T-cell (primary cell): Measurements from ENCODE around the gene SPOCK2. TPM values are rescaled to one million over a fixed set of nuclear protein-coding genes. Genes with fewer than 3 reads are reported as not detected.
"Not testable (repeated sequence)": the region's sequence is repeated elsewhere in the genome, so short reads cannot be mapped to it uniquely, and the experiment has no call there.

Experiments
- ATAC-seq, 4 experiments: fragments of 200-7000 bp in 3 of 4; fragments of 150-1000 bp in 1 of 4; cut with Tn5 transposase; replicated peaks in 1 of 4; 1 replicate in 3 of 4; 2 replicates in 1 of 4; pipeline ENCODE4 v1.10.0; 2021; ENCODE audit warnings: moderate library complexity in 3 of 4, mild to moderate bottlenecking in 2 of 4, moderate number of reproducible peaks in 1 of 4
- CTCF ChIA-PET, 2 donors: fragments of 300-600 bp; sonication (Branson Sonifier 250); formaldehyde crosslinking; loops; one replicate each; lab custom pipeline; 2022; ENCODE audit warnings: antibody characterized with exemption in 2 of 2; lab: Charles Lee
- POLR2A ChIA-PET, 2 donors: fragments of 300-600 bp; sonication (Branson Sonifier 250); formaldehyde crosslinking; loops; one replicate each; lab custom pipeline; 2022; ENCODE audit warnings: antibody characterized with exemption in 2 of 2; lab: Charles Lee
- DNase-seq, 35 experiments: peaks; one replicate each; pipeline versions ENCODE4 v3.0.0 to v3.0.0-alpha.2; 2013 to 2023
- H3K27ac ChIP-seq: one replicate; pipeline ENCODE4 v1.5.1; 2013; ENCODE audit warnings: low read length
- H3K27me3 ChIP-seq, 2 experiments: replicated peaks in 1 of 2; 1 replicate in 1 of 2; 2 replicates in 1 of 2; pipeline versions ENCODE4 v1.6.1 to v1.7.0; 2013; ENCODE audit warnings: low read length in 1 of 2, mixed read lengths in 1 of 2; ENCODE audit not compliant: control insufficient read depth in 2 of 2, insufficient read depth in 2 of 2; ENCODE audit errors: extremely low read depth in 1 of 2
- H3K36me3 ChIP-seq, 2 donors: 1 replicate in 1 of 2; 2 replicates in 1 of 2; pipeline versions ENCODE4 v1.6.1 to v1.7.0; 2013; ENCODE audit warnings: low read length in 1 of 2; ENCODE audit not compliant: control insufficient read depth in 2 of 2, insufficient read depth in 1 of 2; ENCODE audit errors: extremely low read depth in 1 of 2
- H3K4me1 ChIP-seq, 2 experiments: 1 replicate in 1 of 2; 2 replicates in 1 of 2; pipeline versions ENCODE4 v1.6.1 to v1.7.0; 2013; ENCODE audit warnings: low read length in 2 of 2, mixed read lengths in 1 of 2; ENCODE audit not compliant: insufficient read depth in 2 of 2, control insufficient read depth in 1 of 2; ENCODE audit errors: extremely low read depth in 1 of 2
- H3K4me3 ChIP-seq, 2 donors: 1 replicate in 1 of 2; 2 replicates in 1 of 2; pipeline versions ENCODE4 v1.5.1 to v1.7.0; 2013; ENCODE audit warnings: mild to moderate bottlenecking in 2 of 2, low read length in 1 of 2, moderate library complexity in 1 of 2; ENCODE audit not compliant: control insufficient read depth in 1 of 2; ENCODE audit errors: extremely low read depth in 1 of 2
- H3K9me3 ChIP-seq: 2 replicates; pipeline ENCODE4 v1.7.0; 2013
- H3K27ac Mint-ChIP-seq, 2 donors: one replicate each; pipeline ENCODE4 v1.8.0; 2020 to 2021; ENCODE audit warnings: mild to moderate bottlenecking in 2 of 2, mixed read lengths in 2 of 2
- H3K27me3 Mint-ChIP-seq, 2 donors: one replicate each; pipeline ENCODE4 v1.8.0; 2021 to 2022; ENCODE audit warnings: mixed read lengths in 2 of 2
- H3K36me3 Mint-ChIP-seq: one replicate; pipeline ENCODE4 v1.8.0; 2021; ENCODE audit warnings: mixed read lengths
- H3K4me1 Mint-ChIP-seq, 3 donors: one replicate each; pipeline ENCODE4 v1.8.0; 2020 to 2022; ENCODE audit warnings: mixed read lengths in 3 of 3, mild to moderate bottlenecking in 1 of 3
- H3K4me3 Mint-ChIP-seq, 3 donors: one replicate each; pipeline ENCODE4 v1.8.0; 2020 to 2022; ENCODE audit warnings: mild to moderate bottlenecking in 3 of 3, mixed read lengths in 3 of 3, moderate library complexity in 3 of 3
- H3K9me3 Mint-ChIP-seq, 3 donors: one replicate each; pipeline ENCODE4 v1.8.0; 2020 to 2022; ENCODE audit warnings: mixed read lengths in 3 of 3
- WGBS: methylation state at CpG from one replicate; pipeline ENCODE4 v1.1.5; 2013; ENCODE audit warnings: missing lambda C conversion rate; ENCODE audit not compliant: insufficient coverage; 5-methylcytosine and 5-hydroxymethylcytosine counted together
- total RNA-seq, 35 experiments: library from RNA in 6 of 35; stranded (reverse) in 6 of 35; fragments of 120-200 nt in 1 of 35; gene quantifications; one replicate each; pipeline versions ENCODE4 v1.2.1 to v1.2.4 and lab custom pipeline; 2013 to 2026

Gene SPOCK2
- total RNA-seq, 5 donors from 2014 or later (not counting 1 experiment from before 2014, with no cell fraction given), result 501 to 684 (median 547) TPM

- H3K4me3 ChIP-seq, result no peak overlapping the region
- Mint-ChIP-seq H3K9me3 (no peaks in the 10 kb centered on the region), H3K27ac (no peak overlapping the region), H3K27me3 (peaks cover 2 to 9% of the 10 kb centered on the region in 2 donors), H3K4me3 (no peak overlapping the region), H3K4me1 (no peaks in the 10 kb centered on the region), H3K36me3 (no peaks in the 10 kb centered on the region)
- no peaks in the 10 kb centered on the region for H3K9me3 ChIP-seq
- no peaks in the 10 kb centered on the region for H3K4me1 ChIP-seq
- ATAC-seq, result no peak
- CTCF ChIA-PET, result interaction anchor here in 1 of 2 donors (0.7 kb wide), 1 partner anchor 212 kb away, joined by 3 read pairs; no protein-coding TSS in a partner anchor
- WGBS, result 86% methylated on average over 12 of the region's 13 CpGs
- H3K27ac ChIP-seq, result no peak overlapping the region
- POLR2A ChIA-PET, result no interaction called here
- no peak for DNase-seq
- no peaks in the 10 kb centered on the region for H3K36me3 ChIP-seq
- H3K27me3 ChIP-seq, result peaks cover 0 to 38% of the 10 kb centered on the region in 2 experiments
Measured at GRCh38 chr10:72035252-72035887, 53.0 kb downstream of the SPOCK2 start.

DNA sequence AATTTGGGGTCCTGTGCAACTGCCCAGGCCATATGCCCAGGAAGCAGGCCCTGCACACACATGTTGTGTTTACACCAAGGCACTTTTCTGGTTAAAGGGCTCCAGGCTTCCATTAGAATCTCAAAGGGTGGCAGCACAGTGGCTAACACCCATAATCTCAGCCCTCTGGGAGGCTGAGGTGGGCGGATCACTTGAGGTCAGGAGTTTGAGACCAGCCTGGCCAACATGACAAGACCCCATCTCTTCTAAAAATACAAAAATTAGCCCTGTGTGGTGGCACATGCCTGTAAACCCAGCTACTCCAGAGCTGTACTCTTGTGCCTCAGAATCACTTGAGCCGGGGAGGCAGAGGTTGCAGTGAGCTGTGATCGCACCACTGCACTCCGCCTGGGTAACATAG, 53.6 kb downstream of the SPOCK2 start:
- no peak for ATAC-seq
- no peaks in the 10 kb centered on the region for H3K9me3 Mint-ChIP-seq
- Histone ChIP-seq H3K36me3 (no peaks in the 10 kb centered on the region), H3K4me3 (no peak overlapping the region), H3K9me3 (no peaks in the 10 kb centered on the region), H3K4me1 (no peaks in the 10 kb centered on the region), H3K27me3 (peaks cover 0 to 39% of the 10 kb centered on the region in 2 experiments), H3K27ac (no peak overlapping the region)
- peaks cover 3 to 9% of the 10 kb centered on the region in 2 donors for H3K27me3 Mint-ChIP-seq
- no peak for DNase-seq
- H3K4me1 Mint-ChIP-seq, result no peaks in the 10 kb centered on the region
- no peak overlapping the region for H3K4me3 Mint-ChIP-seq
- no peaks in the 10 kb centered on the region for H3K36me3 Mint-ChIP-seq
- CTCF ChIA-PET, result interaction anchor here in 1 of 2 donors (0.7 kb wide), 1 partner anchor 212 kb away, joined by 3 read pairs; no protein-coding TSS in a partner anchor
- POLR2A ChIA-PET, result no interaction called here
- H3K27ac Mint-ChIP-seq, result no peak overlapping the region
- no CpG with 5 or more reads among the region's 4 CpGs for WGBS

DNA sequence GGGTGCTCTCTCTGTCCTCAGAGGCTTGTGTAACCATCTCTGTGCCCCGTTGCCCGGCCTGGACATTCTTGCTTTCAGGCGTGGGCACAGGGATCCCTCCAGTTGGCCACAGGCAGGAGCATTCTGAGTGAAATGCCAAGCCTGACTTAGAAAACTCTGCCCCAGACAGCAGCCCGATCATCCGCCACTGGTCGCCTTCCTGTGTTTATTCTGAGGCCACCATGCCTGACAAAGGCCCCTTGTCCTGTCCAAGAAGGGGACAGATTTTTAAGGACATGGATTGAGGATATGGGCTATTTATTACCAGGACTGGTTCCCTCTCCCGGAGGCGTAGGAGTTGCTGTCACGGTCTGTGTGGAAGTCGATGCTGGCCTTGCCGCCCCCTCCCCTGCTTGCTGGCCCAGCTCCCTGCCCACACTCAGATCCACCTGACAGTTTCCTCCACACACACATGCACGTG, 54.3 kb downstream of the SPOCK2 start:
- Mint-ChIP-seq H3K9me3 (no peaks in the 10 kb centered on the region), H3K4me3 (no peak overlapping the region), H3K27ac (no peak overlapping the region), H3K36me3 (no peaks in the 10 kb centered on the region), H3K4me1 (no peaks in the 10 kb centered on the region), H3K27me3 (peaks cover 3 to 9% of the 10 kb centered on the region in 2 donors)
- ChIA-PET POLR2A (no interaction called here), CTCF (interaction anchor here in 1 of 2 donors (1.3 kb wide), 1 partner anchor 15 kb away, joined by 3 read pairs; no protein-coding TSS in a partner anchor)
- DNase-seq (no peak), ATAC-seq (no peak)
- no peaks in the 10 kb centered on the region for H3K36me3 ChIP-seq
- no peaks in the 10 kb centered on the region for H3K4me1 ChIP-seq
- WGBS, result 89% methylated on average over 9 of the region's 12 CpGs
- no peak overlapping the region for H3K4me3 ChIP-seq
- no peak overlapping the region for H3K27ac ChIP-seq
- peaks cover 0 to 39% of the 10 kb centered on the region in 2 experiments for H3K27me3 ChIP-seq
- H3K9me3 ChIP-seq, result no peaks in the 10 kb centered on the region

DNA sequence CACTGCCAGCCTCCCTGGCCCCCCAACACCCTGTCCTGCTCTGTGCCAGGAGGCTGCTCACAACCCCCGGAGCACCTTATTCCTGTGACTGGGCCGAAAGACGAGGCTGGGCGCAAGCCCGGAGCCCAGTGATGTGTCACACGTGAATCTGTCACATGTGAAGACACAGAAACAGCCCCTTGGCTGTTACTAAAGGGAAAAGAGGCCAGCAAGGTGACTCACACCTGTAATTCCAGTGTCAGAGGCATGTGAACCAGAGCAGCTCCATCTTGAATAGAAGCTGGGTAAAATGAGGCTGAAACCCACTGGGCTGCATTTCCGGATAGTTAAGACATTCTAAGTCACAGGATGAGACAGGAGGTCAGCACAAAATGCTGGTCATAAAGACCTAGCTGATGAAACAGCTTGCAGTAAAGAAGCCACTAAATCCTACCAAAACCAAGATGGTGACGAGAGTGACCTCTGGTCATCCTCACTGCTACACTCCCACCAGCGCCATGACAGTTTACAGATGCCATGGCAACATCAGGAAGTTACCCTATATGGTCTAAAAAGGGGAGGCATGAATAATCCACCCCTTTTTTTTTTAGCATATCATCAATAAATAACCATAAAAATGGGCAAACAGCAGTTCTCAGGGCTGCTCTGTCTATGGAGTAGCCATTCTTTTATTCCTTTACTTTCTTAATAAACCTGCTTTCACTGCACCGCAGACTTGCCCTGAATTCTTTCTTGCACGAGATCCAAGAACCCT, 55.8 kb downstream of the SPOCK2 start:
- H3K36me3 Mint-ChIP-seq, DNase-seq, H3K9me3 Mint-ChIP-seq, H3K4me3 Mint-ChIP-seq, H3K9me3 ChIP-seq, H3K36me3 ChIP-seq, H3K27ac ChIP-seq, H3K4me3 ChIP-seq, H3K27ac Mint-ChIP-seq, H3K4me1 ChIP-seq, POLR2A ChIA-PET, ATAC-seq, H3K4me1 Mint-ChIP-seq, H3K27me3 Mint-ChIP-seq: not testable (repeated sequence)
- CTCF ChIA-PET, result interaction anchor here in 1 of 2 donors (0.6 to 1.3 kb wide), 2 partner anchors 16 to 95 kb away, joined by 3 read pairs; no protein-coding TSS in a partner anchor
- 77% methylated on average over 6 of the region's 11 CpGs for WGBS
- peaks cover 0 to 37% of the 10 kb centered on the region in 2 experiments for H3K27me3 ChIP-seq

GRCh38 chr10:72031706-72032105, 56.6 kb downstream of the SPOCK2 start:
- peaks cover 3 to 13% of the 10 kb centered on the region in 2 donors for H3K27me3 Mint-ChIP-seq
- Histone ChIP-seq H3K36me3 (no peaks in the 10 kb centered on the region), H3K4me1 (no peaks in the 10 kb centered on the region), H3K4me3 (no peak overlapping the region), H3K9me3 (no peaks in the 10 kb centered on the region), H3K27ac (no peak overlapping the region), H3K27me3 (peaks cover 0 to 38% of the 10 kb centered on the region in 2 experiments)
- no peak overlapping the region for H3K27ac Mint-ChIP-seq
- no peaks in the 10 kb centered on the region for H3K9me3 Mint-ChIP-seq
- H3K4me1 Mint-ChIP-seq, result no peaks in the 10 kb centered on the region
- DNase-seq, result no peak
- ChIA-PET CTCF (interaction anchor here in 1 of 2 donors (0.6 kb wide), 2 partner anchors 17 to 95 kb away, joined by 3 read pairs; no protein-coding TSS in a partner anchor), POLR2A (no interaction called here)
- WGBS, result 86% methylated on average over 9 of the region's 10 CpGs
- no peaks in the 10 kb centered on the region for H3K36me3 Mint-ChIP-seq
- H3K4me3 Mint-ChIP-seq, result no peak overlapping the region
- ATAC-seq, result no peak

DNA sequence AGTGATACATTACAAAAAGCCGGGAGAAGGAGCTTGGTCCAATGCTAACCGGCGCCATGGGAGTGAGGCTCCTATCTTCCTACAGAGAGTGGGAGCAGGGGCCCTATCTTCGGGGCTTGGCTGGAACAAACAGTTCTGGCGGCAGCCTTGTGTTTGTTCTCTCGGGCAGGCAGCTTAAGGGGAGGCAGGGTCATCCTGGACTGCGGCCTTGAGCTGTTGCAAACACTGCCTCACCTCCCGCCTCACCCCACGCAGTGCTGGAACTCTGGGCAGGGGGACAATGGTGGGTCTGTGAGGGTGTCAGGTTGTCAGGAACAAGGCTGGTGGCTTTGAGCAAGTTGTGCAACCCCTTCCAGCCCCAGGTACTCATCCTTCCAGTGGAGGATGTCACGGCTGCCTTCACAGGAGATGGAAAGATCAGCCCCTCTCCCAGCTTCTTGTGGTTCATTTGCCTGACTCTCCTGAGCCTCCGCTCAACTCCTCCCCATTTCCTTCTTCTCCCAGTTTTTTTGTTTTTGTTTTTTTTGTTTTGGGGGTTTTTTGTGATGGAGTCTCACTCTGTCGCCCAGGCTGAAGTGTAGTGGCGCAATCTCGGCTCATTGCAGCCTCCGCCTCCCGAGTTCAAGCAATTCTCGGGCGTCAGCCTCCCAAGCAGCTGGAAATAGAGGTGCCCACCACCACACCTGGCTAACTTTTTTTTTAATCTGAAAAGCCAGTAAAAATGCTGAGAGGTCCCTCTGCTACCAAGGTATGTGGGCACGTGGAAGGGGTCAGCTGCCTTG, 57.4 kb downstream of the SPOCK2 start:
- WGBS, result 83% methylated on average over 14 of the region's 19 CpGs
- Mint-ChIP-seq H3K9me3 (no peaks in the 10 kb centered on the region), H3K27me3 (peaks cover 3 to 13% of the 10 kb centered on the region in 2 donors), H3K4me1 (no peaks in the 10 kb centered on the region), H3K36me3 (no peaks in the 10 kb centered on the region), H3K4me3 (no peak overlapping the region), H3K27ac (no peak overlapping the region)
- ATAC-seq (no peak), DNase-seq (no peak)
- Histone ChIP-seq H3K4me3 (no peak overlapping the region), H3K36me3 (no peaks in the 10 kb centered on the region), H3K4me1 (no peaks in the 10 kb centered on the region), H3K27me3 (peaks cover 0 to 39% of the 10 kb centered on the region in 2 experiments), H3K9me3 (no peaks in the 10 kb centered on the region), H3K27ac (no peak overlapping the region)
- ChIA-PET POLR2A (no interaction called here), CTCF (no interaction called here)
